Spleen (tissue), 11 donors: ENCODE measurements around the gene TCP11L2. TPM values are rescaled to one million over a fixed set of nuclear protein-coding genes. Genes with fewer than 3 reads are reported as not detected.

Experiments
- DNase-seq: peaks from one replicate; pipeline ENCODE4 v3.0.0-alpha.2; 2020
- H3K27ac ChIP-seq, 8 donors: fragments of 200-600 bp; sonication (generic) in 7 of 8; 1 replicate in 4 of 8; 2 replicates in 4 of 8; pipeline versions ENCODE4 v1.5.0 to v1.8.0; 2016 to 2021; ENCODE audit warnings: inconsistent platforms in 4 of 8, mild to moderate bottlenecking in 4 of 8, moderate library complexity in 1 of 8
- H3K27me3 ChIP-seq, 7 donors: fragments of 200-600 bp; sonication (generic) in 6 of 7; replicated peaks in 1 of 7; 1 replicate in 4 of 7; 2 replicates in 3 of 7; pipeline versions ENCODE4 v1.5.0 to v1.8.0; 2016 to 2021; ENCODE audit warnings: inconsistent platforms in 3 of 7, mild to moderate bottlenecking in 1 of 7
- H3K36me3 ChIP-seq, 6 donors: fragments of 200-600 bp; sonication (generic) in 5 of 6; 1 replicate in 4 of 6; 2 replicates in 2 of 6; pipeline versions ENCODE4 v1.5.0 to v1.8.0; 2016 to 2021; ENCODE audit warnings: inconsistent platforms in 2 of 6
- H3K4me1 ChIP-seq, 6 donors: fragments of 200-600 bp; sonication (generic) in 5 of 6; 1 replicate in 3 of 6; 2 replicates in 3 of 6; pipeline versions ENCODE4 v1.5.0 to v1.8.0; 2016 to 2021; ENCODE audit warnings: inconsistent platforms in 3 of 6
- H3K4me3 ChIP-seq, 8 donors: fragments of 200-600 bp; sonication (generic) in 7 of 8; 1 replicate in 4 of 8; 2 replicates in 4 of 8; pipeline versions ENCODE4 v1.5.0 to v1.8.0; 2016 to 2021; ENCODE audit warnings: inconsistent platforms in 4 of 8, mild to moderate bottlenecking in 4 of 8, moderate library complexity in 2 of 8
- H3K9me3 ChIP-seq, 8 donors: fragments of 200-600 bp; sonication (generic) in 7 of 8; 1 replicate in 4 of 8; 2 replicates in 4 of 8; pipeline versions ENCODE4 v1.5.0 to v1.8.0; 2016 to 2021; ENCODE audit warnings: inconsistent platforms in 4 of 8
- POLR2A ChIP-seq, 3 donors: fragments of 450-650 bp; IDR thresholded peaks; one replicate each; pipeline ENCODE4 v1.5.1; 2017; ENCODE audit warnings: antibody characterized with exemption in 3 of 3, mild to moderate bottlenecking in 1 of 3
- POLR2AphosphoS5 ChIP-seq, 3 donors: sonication (generic); formaldehyde crosslinking; IDR thresholded peaks; one replicate each; pipeline ENCODE4 v1.5.1; 2017; ENCODE audit warnings: antibody characterized with exemption in 3 of 3
- WGBS, 5 donors: extraction: QIAGEN DNeasy Blood & Tissue Kit in 3 of 5; methylation state at CpG; one replicate each; pipeline versions ENCODE4 v1.1.5 to v1.1.7; 2013 to 2018; 5-methylcytosine and 5-hydroxymethylcytosine counted together
- intact Hi-C: fragments of 100-400 bp; cut with DNase I; formaldehyde crosslinking; loops from one replicate; pipeline ENCODE4 v1.15.0; 2023; ENCODE audit warnings: low total_unique reads
- polyA plus RNA-seq, 3 donors: library from polyadenylated mRNA; stranded (reverse); fragments of 200-250 nt; gene quantifications; one replicate each; pipeline ENCODE4 v1.2.1, GENCODE V29; 2013
- total RNA-seq, 7 donors: library from RNA; depleted of rRNA in 3 of 7; stranded (reverse); fragments of >200 nt in 3 of 7; fragmentation: NEBNext Ultra II Directional in 4 of 7; extraction: Animal tissue kit (Norgen Biotek cat#: 25700) in 4 of 7; gene quantifications; one replicate each; pipeline versions ENCODE4 v1.1.0 to v1.2.1, GENCODE V29; 2016 to 2021
- TF ChIP-seq, protein P1 (sequence below), 11 experiments: fragments of 200-600 bp in 7 of 11; fragments of 450-650 bp in 4 of 11; sonication (generic) in 4 of 11; IDR thresholded peaks in 8 of 11; conservative IDR thresholded peaks in 3 of 11; 1 replicate in 7 of 11; 2 replicates in 4 of 11; pipeline versions ENCODE4 v1.4.0 to v1.8.0; 2016 to 2021; ENCODE audit warnings: antibody characterized with exemption in 11 of 11, inconsistent platforms in 4 of 11, mild to moderate bottlenecking in 1 of 11
- donor health status: healthy with polysubstance abuse.
- donor health status: DM: no; HTN: no; CAD: no; lungs with moderate emphysema.
- donor health status: DM: no; HTN: no; CAD: no.
- donor health status: Bipolar disorder and iron deficiency.
- donor health status: healthy.
- donor health status: DM: no; HTN: no; CAD: no.
- donor health status: DM: yes; HTN: yes; CAD: no.

TCP11L2 gene
- total and polyA plus RNA-seq, 10 donors = 1.2 to 88.3 (median 45.8) TPM

- H3K27ac ChIP-seq = peak overlapping the region in 6 of 8 donors; percentile 1 to 45 (median 35)
- H3K9me3 ChIP-seq = no peaks in the 10 kb centered on the region
- WGBS, 5 donors = 65 to 73% (median 70%) methylated on average over 9 of the region's 9 CpGs
- intact Hi-C loops = no loop called here
- TF ChIP-seq, protein P1, sequence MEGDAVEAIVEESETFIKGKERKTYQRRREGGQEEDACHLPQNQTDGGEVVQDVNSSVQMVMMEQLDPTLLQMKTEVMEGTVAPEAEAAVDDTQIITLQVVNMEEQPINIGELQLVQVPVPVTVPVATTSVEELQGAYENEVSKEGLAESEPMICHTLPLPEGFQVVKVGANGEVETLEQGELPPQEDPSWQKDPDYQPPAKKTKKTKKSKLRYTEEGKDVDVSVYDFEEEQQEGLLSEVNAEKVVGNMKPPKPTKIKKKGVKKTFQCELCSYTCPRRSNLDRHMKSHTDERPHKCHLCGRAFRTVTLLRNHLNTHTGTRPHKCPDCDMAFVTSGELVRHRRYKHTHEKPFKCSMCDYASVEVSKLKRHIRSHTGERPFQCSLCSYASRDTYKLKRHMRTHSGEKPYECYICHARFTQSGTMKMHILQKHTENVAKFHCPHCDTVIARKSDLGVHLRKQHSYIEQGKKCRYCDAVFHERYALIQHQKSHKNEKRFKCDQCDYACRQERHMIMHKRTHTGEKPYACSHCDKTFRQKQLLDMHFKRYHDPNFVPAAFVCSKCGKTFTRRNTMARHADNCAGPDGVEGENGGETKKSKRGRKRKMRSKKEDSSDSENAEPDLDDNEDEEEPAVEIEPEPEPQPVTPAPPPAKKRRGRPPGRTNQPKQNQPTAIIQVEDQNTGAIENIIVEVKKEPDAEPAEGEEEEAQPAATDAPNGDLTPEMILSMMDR (IDR thresholded peaks at IDR 0.05 in 8 of 11, conservative IDR thresholded peaks at IDR 0.05 in 3 of 11) = no peak
- TF ChIP-seq POLR2AphosphoS5 (IDR thresholded peaks at IDR 0.05) = peak in 1 of 3 donors; percentile 22
- H3K4me3 ChIP-seq = peak overlapping the region in 1 of 8 donors; percentile 12
- DNase-seq = no peak
- H3K27me3 ChIP-seq = no peaks in the 10 kb centered on the region
- peaks cover 0 to 100% (median 16%) of the 10 kb centered on the region in 6 donors for H3K36me3 ChIP-seq
- H3K4me1 ChIP-seq = peaks cover 0 to 22% (median 9%) of the 10 kb centered on the region in 6 donors
Measured at GRCh38 chr12:106342397-106343213, 40.1 kb downstream of the TCP11L2 start.

- H3K36me3 ChIP-seq = peaks cover 0 to 100% (median 18%) of the 10 kb centered on the region in 6 donors
- 82 to 88% (median 83%) methylated on average over 2 of the region's 2 CpGs for WGBS, 5 donors
- no peak for TF ChIP-seq POLR2A (IDR thresholded peaks at IDR 0.05)
- no peak for TF ChIP-seq POLR2AphosphoS5 (IDR thresholded peaks at IDR 0.05)
- TF ChIP-seq, protein P1 (IDR thresholded peaks at IDR 0.05 in 8 of 11, conservative IDR thresholded peaks at IDR 0.05 in 3 of 11) = no peak
Measured at GRCh38 chr12:106343214-106343528, 40.6 kb downstream of the TCP11L2 start.

GRCh38 chr12:106344131-106344530, 41.6 kb downstream of the TCP11L2 start:
- TF ChIP-seq POLR2A (IDR thresholded peaks at IDR 0.05) = no peak
- TF ChIP-seq, protein P1 (IDR thresholded peaks at IDR 0.05 in 8 of 11, conservative IDR thresholded peaks at IDR 0.05 in 3 of 11) = no peak
- TF ChIP-seq POLR2AphosphoS5 (IDR thresholded peaks at IDR 0.05) = no peak
- Histone ChIP-seq H3K36me3 (peaks cover 0 to 98% (median 18%) of the 10 kb centered on the region in 6 donors), H3K9me3 (no peaks in the 10 kb centered on the region), H3K4me1 (peaks cover 0 to 22% (median 9%) of the 10 kb centered on the region in 6 donors), H3K4me3 (no peak overlapping the region), H3K27me3 (no peaks in the 10 kb centered on the region), H3K27ac (peak overlapping the region in 1 of 8 donors; percentile 31)
- DNase-seq = no peak
- WGBS, 5 donors = 87 to 97% (median 94%) methylated on average over 5 of the region's 5 CpGs
- intact Hi-C loops = no loop called here

More at GRCh38 chr12:106343214-106343528, 40.6 kb downstream of the TCP11L2 start:
- H3K9me3 ChIP-seq = no peaks in the 10 kb centered on the region
- intact Hi-C loops = no loop called here
- peak overlapping the region in 6 of 8 donors; percentile 1 to 45 (median 35) for H3K27ac ChIP-seq
- no peak overlapping the region for H3K4me3 ChIP-seq
- no peaks in the 10 kb centered on the region for H3K27me3 ChIP-seq
- DNase-seq = no peak
- H3K4me1 ChIP-seq = peaks cover 0 to 22% (median 9%) of the 10 kb centered on the region in 6 donors

DNA sequence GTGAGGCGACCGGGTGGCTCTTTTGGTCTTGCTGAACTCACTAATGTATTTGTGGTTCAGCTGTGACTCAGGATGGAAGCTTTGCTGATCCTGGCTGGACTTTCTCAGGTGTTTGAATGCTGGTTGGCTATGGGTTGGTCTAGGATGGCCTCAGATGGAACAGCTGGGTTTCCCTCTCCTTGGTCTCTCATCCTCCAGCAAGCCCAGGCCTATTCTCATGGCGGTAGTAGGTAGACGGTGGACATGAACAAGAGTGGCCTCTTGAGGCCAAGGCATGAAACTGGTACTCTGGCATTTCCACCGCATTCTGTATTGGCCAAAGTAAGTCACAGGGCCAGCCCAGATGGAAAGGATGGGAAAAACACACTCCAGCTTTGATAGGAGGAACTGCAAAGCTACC, 43.2 kb downstream of the TCP11L2 start:
- Histone ChIP-seq H3K4me3 (no peak overlapping the region), H3K27me3 (no peaks in the 10 kb centered on the region), H3K9me3 (no peaks in the 10 kb centered on the region), H3K4me1 (peaks cover 0 to 19% (median 9%) of the 10 kb centered on the region in 6 donors), H3K36me3 (peaks cover 0 to 88% (median 17%) of the 10 kb centered on the region in 6 donors), H3K27ac (no peak overlapping the region)
- 60 to 85% (median 77%) methylated on average over 5 of the region's 5 CpGs for WGBS, 5 donors
- DNase-seq = no peak
- intact Hi-C loops = no loop called here
- TF ChIP-seq POLR2A (IDR thresholded peaks at IDR 0.05) = no peak
- no peak for TF ChIP-seq POLR2AphosphoS5 (IDR thresholded peaks at IDR 0.05)
- TF ChIP-seq, protein P1 (IDR thresholded peaks at IDR 0.05 in 8 of 11, conservative IDR thresholded peaks at IDR 0.05 in 3 of 11) = peak in 2 of 11 experiments; percentile 21 to 26
